PFSK-1 (cell line): Measurements from ENCODE around the gene GNB5.

Experiments
- FOXP2 ChIP-seq: optimal IDR thresholded peaks from 2 replicates; pipeline ENCODE3; 2011; ENCODE audit warnings: borderline replicate concordance, control low read depth, inconsistent platforms; ENCODE audit not compliant: insufficient read depth; ENCODE audit errors: extremely low read length, extremely low read depth
- POLR2AphosphoS5 ChIP-seq: IDR thresholded peaks from 2 replicates; pipeline ENCODE4 v1.6.1; 2012; ENCODE audit warnings: low read depth, mild to moderate bottlenecking, control low read depth, low read length, moderate library complexity
- REST ChIP-seq, 2 experiments: IDR thresholded peaks; 2 replicates each; pipeline versions ENCODE4 v1.6.1 to v1.8.0; 2011 to 2012; ENCODE audit warnings: low read depth in 2 of 2, low read length in 2 of 2, control low read depth in 1 of 2, inconsistent platforms in 1 of 2, mild to moderate bottlenecking in 1 of 2, moderate library complexity in 1 of 2; ENCODE audit not compliant: insufficient read depth in 1 of 2
- SIN3A ChIP-seq: IDR thresholded peaks from 2 replicates; pipeline ENCODE4 v1.6.1; 2012; ENCODE audit warnings: mild to moderate bottlenecking, low read length, moderate library complexity, borderline replicate concordance; ENCODE audit not compliant: insufficient read depth
- TAF1 ChIP-seq: IDR thresholded peaks from 2 replicates; pipeline ENCODE4 v1.6.1; 2012; ENCODE audit warnings: low read length, control low read depth, borderline replicate concordance; ENCODE audit not compliant: insufficient read depth

The GNB5 gene

DNA sequence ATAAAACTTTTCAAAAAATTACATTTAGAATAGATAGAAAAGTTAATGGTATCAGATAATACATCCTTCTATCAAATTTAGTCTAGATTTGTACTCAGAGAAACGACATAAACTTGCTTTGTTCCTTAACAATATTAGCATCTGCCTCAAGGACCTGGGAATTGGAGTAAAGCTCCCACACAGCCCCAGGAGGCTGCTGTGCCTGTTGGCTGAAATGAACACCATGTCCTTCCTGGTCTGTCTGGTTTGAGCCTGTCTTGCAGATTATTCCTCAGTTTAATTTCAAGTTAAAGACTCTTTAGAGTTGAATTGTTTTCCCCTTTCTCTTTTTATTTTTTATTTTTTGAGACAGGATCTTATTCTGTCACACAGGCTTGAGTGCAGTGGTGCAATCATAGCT is 19.4 kb downstream of the GNB5 start:
- no peak for TF ChIP-seq TAF1
- no peak for TF ChIP-seq POLR2AphosphoS5
- no peak for TF ChIP-seq SIN3A
- TF ChIP-seq REST (IDR thresholded peaks at IDR 0.05; ENCODE audit: insufficient read depth in 1 of 2, low read depth in 2 of 2, low read length in 2 of 2), result no peak
- TF ChIP-seq FOXP2, result no peak

- TF ChIP-seq SIN3A, result no peak
- TF ChIP-seq FOXP2, result no peak
Observed at GRCh38 chr15:52171386-52171785, 19.8 kb downstream of the GNB5 start.

GRCh38 chr15:52164631-52165265 is 26.4 kb downstream of the GNB5 start:
- TF ChIP-seq SIN3A (no peak), POLR2AphosphoS5 (no peak), FOXP2 (no peak), TAF1 (no peak), REST (IDR thresholded peaks at IDR 0.05; ENCODE audit: insufficient read depth in 1 of 2, low read depth in 2 of 2, low read length in 2 of 2) (no peak)

DNA sequence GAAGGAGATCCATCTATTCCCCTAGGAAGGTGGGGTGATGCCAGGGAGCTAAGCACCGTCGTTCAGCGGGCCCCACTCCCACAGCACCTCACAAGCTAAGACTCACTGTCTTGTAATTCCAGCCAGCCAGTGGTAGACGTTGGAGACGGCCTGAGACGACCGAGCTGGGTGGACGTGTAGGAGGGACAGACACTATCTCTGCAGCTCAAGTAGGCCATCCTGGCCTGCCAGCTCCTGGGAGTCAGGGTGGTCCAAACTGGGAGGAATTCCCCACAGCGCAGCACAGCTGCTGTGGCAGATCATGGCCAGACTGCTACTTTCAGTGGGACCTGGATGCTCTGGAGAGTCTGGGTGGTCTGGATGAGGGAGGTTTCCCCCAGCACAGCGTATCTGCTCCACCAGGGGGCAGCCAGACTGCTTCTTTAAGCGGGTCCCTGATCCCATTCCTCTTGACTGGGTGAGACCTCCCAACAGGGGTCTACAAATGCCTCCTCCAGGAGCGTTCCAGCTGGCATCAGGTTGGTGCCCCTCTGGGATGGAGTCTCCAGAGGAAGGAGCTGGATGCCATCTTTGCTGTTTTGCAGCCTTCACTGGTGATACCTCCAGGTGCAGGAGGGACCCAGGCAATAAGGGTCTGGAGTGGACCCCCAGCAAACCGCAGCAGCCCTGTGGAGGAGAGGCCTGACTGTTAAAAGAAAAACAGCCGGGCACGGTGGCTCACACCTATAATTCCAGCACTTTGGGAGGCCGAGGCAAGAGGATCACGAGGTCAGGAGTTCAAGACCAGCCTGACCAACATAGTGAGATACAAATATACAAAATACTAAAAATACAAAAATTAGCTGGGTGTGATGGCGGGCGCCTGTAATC is 27.6 kb downstream of the GNB5 start:
- TF ChIP-seq SIN3A (no peak), REST (IDR thresholded peaks at IDR 0.05; ENCODE audit: insufficient read depth in 1 of 2, low read depth in 2 of 2, low read length in 2 of 2) (no peak), TAF1 (no peak), FOXP2 (no peak), POLR2AphosphoS5 (no peak)

DNA sequence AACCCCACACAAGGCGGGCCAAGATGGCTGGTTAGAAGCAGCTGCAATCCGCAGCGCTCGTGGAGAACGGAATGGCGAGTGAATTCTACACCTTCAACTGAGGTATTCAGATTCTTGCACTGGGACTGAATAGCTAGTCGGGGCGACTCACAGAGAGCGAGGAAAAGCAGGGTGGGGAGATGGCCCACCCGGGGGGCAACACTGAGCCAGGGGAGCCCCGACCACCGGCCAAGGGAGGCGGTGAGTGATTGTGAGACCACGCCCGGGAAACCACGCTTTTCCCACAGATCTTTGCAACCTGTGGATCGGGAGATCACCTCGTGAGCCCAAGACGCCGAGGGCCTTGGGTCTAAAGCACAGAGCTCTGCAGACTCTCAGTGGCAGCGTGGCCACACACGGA is 28.3 kb downstream of the GNB5 start:
- TF ChIP-seq POLR2AphosphoS5, result no peak

DNA sequence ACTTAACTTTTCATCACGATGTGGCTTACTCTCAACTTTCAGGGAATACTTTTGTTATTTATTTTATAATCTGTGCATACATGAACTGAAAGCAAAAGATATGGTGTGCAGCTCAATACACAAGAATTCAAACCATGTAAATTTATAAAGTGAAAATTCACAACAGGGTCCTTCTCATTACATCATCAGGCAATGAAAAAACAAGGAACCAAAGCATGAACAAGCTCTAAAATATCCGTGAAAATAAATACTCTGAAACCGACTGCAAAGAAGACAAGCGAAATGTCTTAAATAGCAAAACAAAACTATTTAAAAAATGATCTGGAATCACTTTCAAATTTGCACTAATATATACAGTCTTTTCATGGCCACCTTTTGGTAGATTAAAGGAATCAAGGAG is 28.9 kb downstream of the GNB5 start:
- no peak for TF ChIP-seq TAF1
- TF ChIP-seq POLR2AphosphoS5, result no peak
- TF ChIP-seq SIN3A, result no peak
- TF ChIP-seq REST (IDR thresholded peaks at IDR 0.05; ENCODE audit: insufficient read depth in 1 of 2, low read depth in 2 of 2, low read length in 2 of 2), result no peak
- TF ChIP-seq FOXP2, result no peak
